ENCODE data around the gene RMND1. TPM values are rescaled to one million over a fixed set of nuclear protein-coding genes. Genes with fewer than 3 reads are reported as not detected.

RMND1 gene
- total RNA-seq, 3 donors from 2014 or later (not counting 1 experiment from before 2014, with no cell fraction given): 10.6 to 14.7 (median 11.3) TPM

DNA sequence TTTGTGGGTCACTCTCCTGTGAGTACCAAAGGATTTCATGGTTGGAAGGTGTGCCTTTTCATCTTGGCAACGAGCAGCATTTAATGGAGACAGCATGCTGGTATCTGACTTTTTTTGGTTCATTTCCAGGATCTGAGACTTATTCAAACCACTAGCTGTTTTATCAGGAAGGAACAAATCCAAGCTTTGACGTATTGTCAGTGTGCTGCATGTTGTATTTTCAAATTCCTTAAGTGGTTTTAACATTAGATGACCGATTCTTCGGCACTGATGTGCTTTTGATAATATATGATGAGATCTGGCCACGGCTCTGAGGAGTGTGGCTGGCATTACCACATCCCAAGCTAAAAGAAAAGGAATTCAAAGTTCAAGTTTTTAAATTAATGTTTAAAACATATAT, 6.4 kb downstream of the RMND1 start:
- intact Hi-C loops (cut with micrococcal nuclease): no loop called here
- Mint-ChIP-seq H3K4me3 (no peak overlapping the region), H3K27ac (no peak overlapping the region), H3K4me1 (peaks cover 14 to 20% of the 10 kb centered on the region in 2 donors), H3K9me3 (no peaks in the 10 kb centered on the region), H3K36me3 (no peaks in the 10 kb centered on the region), H3K27me3 (ENCODE audit: low read depth in 2 of 2) (no peaks in the 10 kb centered on the region)
- Histone ChIP-seq H3K9me3 (ENCODE audit: control insufficient read depth, insufficient read depth, low read length) (no peaks in the 10 kb centered on the region), H3K27ac (ENCODE audit: low read length) (no peak overlapping the region), H3K4me3 (ENCODE audit: low read length) (no peak overlapping the region), H3K27me3 (ENCODE audit: control insufficient read depth, insufficient read depth, low read length) (no peaks in the 10 kb centered on the region), H3K4me1 (ENCODE audit: control insufficient read depth, insufficient read depth, low read length) (peaks cover 6% of the 10 kb centered on the region), H3K36me3 (ENCODE audit: control insufficient read depth, insufficient read depth, low read length) (no peaks in the 10 kb centered on the region)
- DNase-seq (no peak), ATAC-seq (no peak)
- 83% methylated on average over 5 of the region's 5 CpGs for WGBS (ENCODE audit: insufficient coverage)
- no peak for TF ChIP-seq CTCF (IDR thresholded peaks at IDR 0.05)

DNA sequence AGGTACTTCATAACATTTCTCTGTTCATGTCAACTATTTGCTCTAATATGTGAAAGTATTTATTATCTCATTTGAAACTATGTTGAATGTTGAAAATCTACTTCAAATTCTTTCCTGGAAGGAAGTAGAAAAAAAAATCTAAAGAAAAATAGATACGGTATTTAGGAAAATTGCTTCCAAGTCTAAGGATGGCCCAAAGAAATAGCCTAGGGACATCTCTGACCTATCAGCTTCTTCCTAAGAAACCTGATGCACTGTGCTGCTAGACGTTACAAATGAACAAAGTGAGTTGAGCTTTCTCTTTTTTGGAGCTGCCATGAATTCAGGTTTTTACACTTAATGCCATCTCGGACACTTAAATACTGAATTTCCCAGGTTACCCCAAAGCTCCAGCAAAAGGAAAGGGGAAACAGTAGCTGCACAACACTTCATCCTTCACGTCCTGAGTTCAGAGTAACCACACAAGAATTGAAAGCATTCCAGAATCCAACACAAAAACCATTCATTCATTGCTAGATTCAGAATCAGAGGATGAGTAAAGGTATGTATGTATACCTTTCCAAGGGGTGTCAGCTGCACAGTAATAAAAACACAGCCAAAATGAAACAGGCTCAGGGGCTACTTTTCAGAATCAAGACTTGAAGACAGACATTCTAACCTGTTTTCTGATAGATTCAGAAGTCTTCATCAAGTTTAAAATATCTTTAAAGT, 7.9 kb downstream of the RMND1 start:
- intact Hi-C loops (cut with micrococcal nuclease): no loop called here
- H3K36me3 ChIP-seq (ENCODE audit: control insufficient read depth, insufficient read depth, low read length): no peaks in the 10 kb centered on the region
- Mint-ChIP-seq H3K4me1 (peaks cover 17 to 23% of the 10 kb centered on the region in 2 donors), H3K27ac (no peak overlapping the region), H3K4me3 (no peak overlapping the region), H3K9me3 (no peaks in the 10 kb centered on the region), H3K36me3 (no peaks in the 10 kb centered on the region), H3K27me3 (ENCODE audit: low read depth in 2 of 2) (no peaks in the 10 kb centered on the region)
- H3K27me3 ChIP-seq (ENCODE audit: control insufficient read depth, insufficient read depth, low read length): no peaks in the 10 kb centered on the region
- DNase-seq (no peak), ATAC-seq (no peak)
- no peaks in the 10 kb centered on the region for H3K9me3 ChIP-seq (ENCODE audit: control insufficient read depth, insufficient read depth, low read length)
- TF ChIP-seq CTCF (IDR thresholded peaks at IDR 0.05): no peak
- 89% methylated on average over 3 of the region's 4 CpGs for WGBS (ENCODE audit: insufficient coverage)
- no peak overlapping the region for H3K4me3 ChIP-seq (ENCODE audit: low read length)
- H3K27ac ChIP-seq (ENCODE audit: low read length): no peak overlapping the region
- H3K4me1 ChIP-seq (ENCODE audit: control insufficient read depth, insufficient read depth, low read length): peaks cover 6% of the 10 kb centered on the region

DNA sequence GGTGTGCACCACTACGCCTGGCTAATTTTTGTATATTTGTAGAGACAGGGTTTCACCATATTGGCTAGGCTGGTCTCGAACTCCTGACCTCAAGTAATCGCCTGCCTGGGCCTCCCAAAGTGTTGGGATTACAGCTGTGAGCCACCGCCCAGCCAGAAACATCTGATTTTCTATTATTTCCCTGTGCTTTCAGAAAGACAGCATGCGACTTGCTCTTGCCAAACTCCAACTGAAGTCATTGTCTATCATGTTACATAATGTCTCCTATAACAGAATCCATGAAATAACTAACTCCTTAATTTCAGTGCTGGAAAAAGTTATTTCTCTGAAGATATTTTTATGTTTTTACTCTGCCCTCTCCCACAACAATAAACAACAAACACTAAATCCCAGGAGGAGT, 8.5 kb downstream of the RMND1 start:
- 92% methylated on average over 5 of the region's 5 CpGs for WGBS (ENCODE audit: insufficient coverage)
- Mint-ChIP-seq H3K4me1 (peaks cover 17 to 23% of the 10 kb centered on the region in 2 donors), H3K4me3 (no peak overlapping the region), H3K36me3 (no peaks in the 10 kb centered on the region), H3K27me3 (ENCODE audit: low read depth in 2 of 2) (no peaks in the 10 kb centered on the region), H3K9me3 (no peaks in the 10 kb centered on the region), H3K27ac (no peak overlapping the region)
- no peak overlapping the region for H3K4me3 ChIP-seq (ENCODE audit: low read length)
- no peak for TF ChIP-seq CTCF (IDR thresholded peaks at IDR 0.05)
- intact Hi-C loops (cut with micrococcal nuclease): no loop called here
- peaks cover 6% of the 10 kb centered on the region for H3K4me1 ChIP-seq (ENCODE audit: control insufficient read depth, insufficient read depth, low read length)
- H3K27me3 ChIP-seq (ENCODE audit: control insufficient read depth, insufficient read depth, low read length): no peaks in the 10 kb centered on the region
- no peaks in the 10 kb centered on the region for H3K9me3 ChIP-seq (ENCODE audit: control insufficient read depth, insufficient read depth, low read length)
- no peaks in the 10 kb centered on the region for H3K36me3 ChIP-seq (ENCODE audit: control insufficient read depth, insufficient read depth, low read length)
- H3K27ac ChIP-seq (ENCODE audit: low read length): no peak overlapping the region
- DNase-seq (no peak), ATAC-seq (no peak)

GRCh38 chr6:151442371-151442770, 9.6 kb downstream of the RMND1 start:
- Mint-ChIP-seq H3K4me3 (no peak overlapping the region), H3K36me3 (no peaks in the 10 kb centered on the region), H3K27ac (no peak overlapping the region), H3K27me3 (ENCODE audit: low read depth in 2 of 2) (no peaks in the 10 kb centered on the region), H3K4me1 (peaks cover 25 to 33% of the 10 kb centered on the region in 2 donors), H3K9me3 (no peaks in the 10 kb centered on the region)
- DNase-seq (no peak), ATAC-seq (no peak)
- Histone ChIP-seq H3K27ac (ENCODE audit: low read length) (no peak overlapping the region), H3K4me1 (ENCODE audit: control insufficient read depth, insufficient read depth, low read length) (peaks cover 6% of the 10 kb centered on the region), H3K36me3 (ENCODE audit: control insufficient read depth, insufficient read depth, low read length) (no peaks in the 10 kb centered on the region), H3K27me3 (ENCODE audit: control insufficient read depth, insufficient read depth, low read length) (no peaks in the 10 kb centered on the region), H3K4me3 (ENCODE audit: low read length) (no peak overlapping the region), H3K9me3 (ENCODE audit: control insufficient read depth, insufficient read depth, low read length) (no peaks in the 10 kb centered on the region)
- intact Hi-C loops (cut with micrococcal nuclease): no loop called here
- 91% methylated on average over 7 of the region's 9 CpGs for WGBS (ENCODE audit: insufficient coverage)
- no peak for TF ChIP-seq CTCF (IDR thresholded peaks at IDR 0.05)

All from natural killer cell (primary cell).